Subcutaneous adipose tissue (tissue), 4 donors: ENCODE results near the gene PCNX4. TPM values are rescaled to one million over a fixed set of nuclear protein-coding genes. Genes with fewer than 3 reads are reported as not detected.

Experiments used
- total RNA-seq, 4 donors: library from RNA; depleted of rRNA; stranded (reverse); fragments of >200 nt; gene quantifications; one replicate each; pipeline ENCODE4 v1.1.0, GENCODE V29; 2016
- TF ChIP-seq, protein P1 (sequence below): fragments of 450-650 bp; IDR thresholded peaks from one replicate; pipeline ENCODE4 v1.5.1; 2016; ENCODE audit warnings: low read depth, mild to moderate bottlenecking, control low read depth, antibody characterized with exemption, moderate library complexity

PCNX4 gene
- total RNA-seq, 4 donors from 2014 or later, result 38.1 to 59.7 (median 56.0) TPM

DNA sequence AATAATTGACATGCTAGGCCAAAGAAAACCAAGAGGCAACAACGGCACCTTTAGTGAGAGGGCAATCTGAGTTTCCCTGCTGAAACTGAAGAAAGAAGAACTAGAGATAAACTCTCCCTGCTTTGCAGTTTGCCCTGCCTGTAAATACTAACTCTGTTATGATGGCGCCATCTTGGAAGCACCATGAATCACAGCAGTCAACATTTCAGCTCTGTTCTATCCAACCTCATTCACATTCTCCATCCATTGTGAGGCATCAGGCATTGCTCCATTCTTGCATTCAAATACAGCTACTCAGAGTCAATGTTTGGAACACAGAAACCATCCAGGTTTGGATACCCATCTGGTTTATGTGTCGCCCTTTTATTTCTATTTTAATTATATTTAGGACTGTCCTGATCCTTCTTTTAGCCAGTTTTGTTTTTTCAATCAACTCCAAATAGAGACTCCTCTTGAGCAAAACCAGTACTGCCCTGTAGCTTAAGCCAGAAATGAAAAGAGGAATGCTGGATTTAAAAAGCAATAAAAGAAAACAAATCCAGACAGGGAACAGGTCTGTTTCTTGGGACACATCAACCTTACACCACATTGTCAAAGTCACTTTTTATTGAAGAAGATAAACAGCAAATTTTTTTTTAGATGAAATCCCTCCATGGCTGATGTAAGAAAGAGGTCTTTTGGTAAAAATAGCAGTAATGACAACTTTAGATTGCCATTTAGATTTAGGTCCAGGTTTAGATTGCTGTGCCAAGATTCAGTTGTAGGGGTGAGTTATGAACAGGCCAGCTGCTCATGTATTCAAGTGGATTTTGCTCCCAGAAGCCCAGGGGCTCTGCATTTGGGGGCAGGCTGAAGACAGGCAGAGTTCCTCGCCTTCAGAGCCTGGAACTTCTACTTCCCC is 124.0 kb downstream of the PCNX4 start:
- TF ChIP-seq, protein P1, sequence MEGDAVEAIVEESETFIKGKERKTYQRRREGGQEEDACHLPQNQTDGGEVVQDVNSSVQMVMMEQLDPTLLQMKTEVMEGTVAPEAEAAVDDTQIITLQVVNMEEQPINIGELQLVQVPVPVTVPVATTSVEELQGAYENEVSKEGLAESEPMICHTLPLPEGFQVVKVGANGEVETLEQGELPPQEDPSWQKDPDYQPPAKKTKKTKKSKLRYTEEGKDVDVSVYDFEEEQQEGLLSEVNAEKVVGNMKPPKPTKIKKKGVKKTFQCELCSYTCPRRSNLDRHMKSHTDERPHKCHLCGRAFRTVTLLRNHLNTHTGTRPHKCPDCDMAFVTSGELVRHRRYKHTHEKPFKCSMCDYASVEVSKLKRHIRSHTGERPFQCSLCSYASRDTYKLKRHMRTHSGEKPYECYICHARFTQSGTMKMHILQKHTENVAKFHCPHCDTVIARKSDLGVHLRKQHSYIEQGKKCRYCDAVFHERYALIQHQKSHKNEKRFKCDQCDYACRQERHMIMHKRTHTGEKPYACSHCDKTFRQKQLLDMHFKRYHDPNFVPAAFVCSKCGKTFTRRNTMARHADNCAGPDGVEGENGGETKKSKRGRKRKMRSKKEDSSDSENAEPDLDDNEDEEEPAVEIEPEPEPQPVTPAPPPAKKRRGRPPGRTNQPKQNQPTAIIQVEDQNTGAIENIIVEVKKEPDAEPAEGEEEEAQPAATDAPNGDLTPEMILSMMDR, result no peak

DNA sequence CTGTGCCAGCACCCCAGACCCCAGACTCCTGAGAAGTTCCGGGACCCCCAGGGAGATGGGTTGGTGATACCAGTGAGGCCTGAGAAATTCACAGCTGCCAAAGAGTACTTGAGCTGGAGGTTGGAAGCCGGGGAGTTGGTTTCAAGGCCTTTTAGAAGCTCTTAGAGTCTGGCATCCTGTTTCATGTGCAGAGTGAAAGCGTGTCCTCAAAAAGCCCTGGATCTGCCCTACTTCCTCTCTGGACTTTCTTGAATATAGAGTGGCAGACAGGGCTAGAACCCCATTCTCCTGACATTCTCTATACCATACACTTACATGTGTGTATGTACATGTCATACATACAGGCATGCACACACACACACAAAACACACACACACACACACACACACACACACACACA is 126.0 kb downstream of the PCNX4 start:
- TF ChIP-seq, protein P1, result no peak

Other genes with a start within 250 kb of the PCNX4 start
- 10 to 100 TPM; 30.5 to 92.9 (median 49.8) TPM for gene RTN1, start 221.1 kb upstream of the PCNX4 start, total RNA-seq
- gene LRRC9, start 171.8 kb upstream of the PCNX4 start, total RNA-seq, result 1 to 10 TPM in 1 of 4 donors, under 1 TPM in 1, not detected in 2; 0.17 to 1.5 TPM
- 100 to 1,000 TPM in 1 of 4 donors, 10 to 100 TPM in 3; 73.0 to 106 (median 83.2) TPM for gene DHRS7, start 73.5 kb downstream of the PCNX4 start, total RNA-seq
- gene PPM1A, start 157.3 kb downstream of the PCNX4 start, total RNA-seq, result 10 to 100 TPM; 47.7 to 68.2 (median 53.5) TPM